Measurements from ENCODE around the gene SLFN12.
"Not testable (repeated sequence)": the region's sequence is repeated elsewhere in the genome, so short reads cannot be mapped to it uniquely, and the experiment has no call there.

Gene SLFN12

GRCh38 chr17:35416659-35417058 lies 15.6 kb downstream of the SLFN12 start:
- H3K4me1 ChIP-seq, result no peaks in the 10 kb centered on the region
- H3K36me3 ChIP-seq (ENCODE audit: control insufficient read depth, insufficient read depth, low read length), result no peaks in the 10 kb centered on the region
- no peak overlapping the region for H3K4me3 ChIP-seq (ENCODE audit: low read depth, low read length)
- TF ChIP-seq, protein P1, sequence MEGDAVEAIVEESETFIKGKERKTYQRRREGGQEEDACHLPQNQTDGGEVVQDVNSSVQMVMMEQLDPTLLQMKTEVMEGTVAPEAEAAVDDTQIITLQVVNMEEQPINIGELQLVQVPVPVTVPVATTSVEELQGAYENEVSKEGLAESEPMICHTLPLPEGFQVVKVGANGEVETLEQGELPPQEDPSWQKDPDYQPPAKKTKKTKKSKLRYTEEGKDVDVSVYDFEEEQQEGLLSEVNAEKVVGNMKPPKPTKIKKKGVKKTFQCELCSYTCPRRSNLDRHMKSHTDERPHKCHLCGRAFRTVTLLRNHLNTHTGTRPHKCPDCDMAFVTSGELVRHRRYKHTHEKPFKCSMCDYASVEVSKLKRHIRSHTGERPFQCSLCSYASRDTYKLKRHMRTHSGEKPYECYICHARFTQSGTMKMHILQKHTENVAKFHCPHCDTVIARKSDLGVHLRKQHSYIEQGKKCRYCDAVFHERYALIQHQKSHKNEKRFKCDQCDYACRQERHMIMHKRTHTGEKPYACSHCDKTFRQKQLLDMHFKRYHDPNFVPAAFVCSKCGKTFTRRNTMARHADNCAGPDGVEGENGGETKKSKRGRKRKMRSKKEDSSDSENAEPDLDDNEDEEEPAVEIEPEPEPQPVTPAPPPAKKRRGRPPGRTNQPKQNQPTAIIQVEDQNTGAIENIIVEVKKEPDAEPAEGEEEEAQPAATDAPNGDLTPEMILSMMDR (IDR thresholded peaks at IDR 0.05), result no peak
- H3K9ac ChIP-seq, result no peak overlapping the region
- H2AFZ ChIP-seq, result no peak overlapping the region
- no peaks in the 10 kb centered on the region for H3K27me3 ChIP-seq (ENCODE audit: control insufficient read depth, insufficient read depth, low read length)
- H3K9me3 ChIP-seq (ENCODE audit: control insufficient read depth, low read length), result no peaks in the 10 kb centered on the region
- H3K4me2 ChIP-seq (ENCODE audit: low read length), result no peak overlapping the region
- H3K27ac ChIP-seq, result no peak overlapping the region
- H3K79me2 ChIP-seq, result no peaks in the 10 kb centered on the region

- not testable (repeated sequence) for H3K4me2 ChIP-seq (ENCODE audit: low read length); H3K27ac ChIP-seq; H3K36me3 ChIP-seq (ENCODE audit: control insufficient read depth, insufficient read depth, low read length); H3K79me2 ChIP-seq; H3K4me3 ChIP-seq (ENCODE audit: low read depth, low read length); H2AFZ ChIP-seq; H3K27me3 ChIP-seq (ENCODE audit: control insufficient read depth, insufficient read depth, low read length); H3K4me1 ChIP-seq; H3K9me3 ChIP-seq (ENCODE audit: control insufficient read depth, low read length); H3K9ac ChIP-seq
Measured at GRCh38 chr17:35414707-35415106, 17.6 kb downstream of the SLFN12 start.

DNA sequence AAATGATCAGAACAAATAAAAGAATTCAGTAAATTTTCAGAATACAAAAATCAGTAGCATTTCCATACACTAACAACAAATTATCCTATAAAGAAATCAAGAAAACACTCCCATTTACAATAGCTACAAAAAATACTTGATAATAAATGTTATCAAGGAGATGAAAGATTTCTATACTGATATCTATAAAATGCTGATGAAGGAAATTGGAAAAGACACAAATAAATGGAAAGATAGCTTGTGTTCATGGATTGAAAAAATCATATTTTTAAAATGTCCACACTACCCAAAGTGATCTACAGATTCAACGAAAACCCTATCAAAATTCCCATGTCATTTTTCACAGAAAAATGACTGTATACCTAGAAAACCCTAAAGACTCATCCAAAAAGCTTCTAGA lies 18.1 kb downstream of the SLFN12 start:
- H3K36me3 ChIP-seq (ENCODE audit: control insufficient read depth, insufficient read depth, low read length), result no peaks in the 10 kb centered on the region
- H3K4me3 ChIP-seq (ENCODE audit: low read depth, low read length), result no peak overlapping the region
- no peak overlapping the region for H3K4me2 ChIP-seq (ENCODE audit: low read length)
- H2AFZ ChIP-seq, result no peak overlapping the region
- H3K9me3 ChIP-seq (ENCODE audit: control insufficient read depth, low read length), result no peaks in the 10 kb centered on the region
- H3K79me2 ChIP-seq, result no peaks in the 10 kb centered on the region
- no peak overlapping the region for H3K9ac ChIP-seq
- no peaks in the 10 kb centered on the region for H3K27me3 ChIP-seq (ENCODE audit: control insufficient read depth, insufficient read depth, low read length)
- TF ChIP-seq, protein P1 (IDR thresholded peaks at IDR 0.05), result no peak
- no peak overlapping the region for H3K27ac ChIP-seq
- no peaks in the 10 kb centered on the region for H3K4me1 ChIP-seq

GRCh38 chr17:35407531-35407930 lies 24.8 kb downstream of the SLFN12 start:
- TF ChIP-seq, protein P1 (IDR thresholded peaks at IDR 0.05), result no peak
- H3K36me3 ChIP-seq (ENCODE audit: control insufficient read depth, insufficient read depth, low read length), result no peaks in the 10 kb centered on the region
- no peaks in the 10 kb centered on the region for H3K27me3 ChIP-seq (ENCODE audit: control insufficient read depth, insufficient read depth, low read length)
- no peaks in the 10 kb centered on the region for H3K9me3 ChIP-seq (ENCODE audit: control insufficient read depth, low read length)
- no peaks in the 10 kb centered on the region for H3K79me2 ChIP-seq
- H3K27ac ChIP-seq, result no peak overlapping the region
- no peaks in the 10 kb centered on the region for H3K4me1 ChIP-seq
- H3K4me2 ChIP-seq (ENCODE audit: low read length), result no peak overlapping the region
- H3K4me3 ChIP-seq (ENCODE audit: low read depth, low read length), result no peak overlapping the region
- no peak overlapping the region for H3K9ac ChIP-seq
- no peak overlapping the region for H2AFZ ChIP-seq

GRCh38 chr17:35406568-35406967 lies 25.7 kb downstream of the SLFN12 start:
- Histone ChIP-seq H3K36me3 (ENCODE audit: control insufficient read depth, insufficient read depth, low read length) (no peaks in the 10 kb centered on the region), H3K27ac (no peak overlapping the region), H3K27me3 (ENCODE audit: control insufficient read depth, insufficient read depth, low read length) (no peaks in the 10 kb centered on the region), H3K4me3 (ENCODE audit: low read depth, low read length) (no peak overlapping the region), H3K79me2 (no peaks in the 10 kb centered on the region), H3K9ac (no peak overlapping the region), H2AFZ (no peak overlapping the region), H3K4me1 (no peaks in the 10 kb centered on the region), H3K9me3 (ENCODE audit: control insufficient read depth, low read length) (no peaks in the 10 kb centered on the region), H3K4me2 (ENCODE audit: low read length) (no peak overlapping the region)
- TF ChIP-seq, protein P1 (IDR thresholded peaks at IDR 0.05), result no peak

All from parathyroid adenoma (tissue), 2 donors.